Raji (cell line): ENCODE data around the gene TARBP2.

Source experiments
- POLR2A ChIP-seq: IDR thresholded peaks from 2 replicates; pipeline ENCODE4 v1.6.1; 2011; ENCODE audit warnings: low read depth, low read length, control low read depth; ENCODE audit not compliant: insufficient read depth

TARBP2 gene

GRCh38 chr12:53500142-53500775 lies 824 bp upstream of the TARBP2 start:
- peak; percentile 88 for TF ChIP-seq POLR2A

GRCh38 chr12:53501615-53502181 lies 615 bp downstream of the TARBP2 start:
- TF ChIP-seq POLR2A = peak; percentile 30; the same call in 1 of the 2 replicates

- no peak for TF ChIP-seq POLR2A
These were observed 1.2 kb downstream of the TARBP2 start for GRCh38 chr12:53502331-53502730.

- TF ChIP-seq POLR2A = no peak
These were observed 2.1 kb downstream of the TARBP2 start for GRCh38 chr12:53502983-53503728.

GRCh38 chr12:53504004-53504920 lies 3.2 kb downstream of the TARBP2 start:
- no peak for TF ChIP-seq POLR2A

- TF ChIP-seq POLR2A = no peak
These were observed 4.0 kb downstream of the TARBP2 start for GRCh38 chr12:53505086-53505485.

GRCh38 chr12:53505555-53506449 lies 4.7 kb downstream of the TARBP2 start:
- TF ChIP-seq POLR2A = no peak

- no peak for TF ChIP-seq POLR2A
These were observed 5.3 kb downstream of the TARBP2 start for GRCh38 chr12:53506450-53506785.

- no peak for TF ChIP-seq POLR2A
These were observed 6.0 kb downstream of the TARBP2 start, which contains the start of gene NPFF for GRCh38 chr12:53506881-53507602. Gene NPFF (minus strand): TSS chr12:53507484. CDS start chr12:53507474, 10 bp downstream.

- TF ChIP-seq POLR2A = no peak
These were observed 6.5 kb downstream of the TARBP2 start for GRCh38 chr12:53507603-53507885.

- TF ChIP-seq POLR2A = peak; percentile 36; the same call in 1 of the 2 replicates
These were observed 7.6 kb downstream of the TARBP2 start for GRCh38 chr12:53508534-53509170.

- TF ChIP-seq POLR2A = no peak
These were observed 9.2 kb downstream of the TARBP2 start for GRCh38 chr12:53510181-53510812.
